GM23338 (cell line): ENCODE measurements around the gene CLEC4G. TPM values are rescaled to one million over a fixed set of nuclear protein-coding genes. Genes with fewer than 3 reads are reported as not detected.

ENCODE experiments used
- ATAC-seq: fragments of 200-7000 bp; cut with Tn5 transposase; 3 replicates; pipeline ENCODE4 v1.9.1; 2020
- DNase-seq: peaks from one replicate; pipeline ENCODE4 v3.0.0-alpha.2; 2015; ENCODE audit warnings: low spot score
- H2AFZ ChIP-seq: fragments of 200-600 bp; sonication (generic); 2 replicates; pipeline ENCODE4 v1.8.0; 2016; ENCODE audit warnings: antibody characterized with exemption, mild to moderate bottlenecking, moderate library complexity
- H3F3A ChIP-seq: fragments of 200-600 bp; sonication (generic); replicated peaks from 2 replicates; pipeline ENCODE4 v1.8.0; 2017; ENCODE audit warnings: antibody characterized with exemption, mixed run types, low read depth
- H3K27ac ChIP-seq: fragments of 200-600 bp; sonication (generic); 2 replicates; pipeline ENCODE4 v1.6.1; 2016; ENCODE audit warnings: low read depth
- H3K27me3 ChIP-seq: fragments of 200-600 bp; sonication (generic); 2 replicates; pipeline ENCODE4 v1.8.0; 2016; ENCODE audit warnings: mild to moderate bottlenecking, mixed run types, moderate library complexity; ENCODE audit not compliant: insufficient read depth
- H3K36me3 ChIP-seq: fragments of 200-600 bp; sonication (generic); 2 replicates; pipeline ENCODE4 v1.8.0; 2016; ENCODE audit warnings: mild to moderate bottlenecking; ENCODE audit not compliant: insufficient read depth
- H3K4me1 ChIP-seq: fragments of 200-600 bp; sonication (generic); 2 replicates; pipeline ENCODE4 v1.8.0; 2016; ENCODE audit warnings: mild to moderate bottlenecking, moderate library complexity; ENCODE audit not compliant: insufficient read depth
- H3K4me2 ChIP-seq: fragments of 200-600 bp; sonication (generic); 2 replicates; pipeline ENCODE4 v1.7.1; 2017; ENCODE audit warnings: mixed run types
- H3K4me3 ChIP-seq: fragments of 200-600 bp; sonication (generic); 2 replicates; pipeline ENCODE4 v1.6.1; 2016; ENCODE audit warnings: mixed run types
- H3K79me2 ChIP-seq: fragments of 200-600 bp; sonication (generic); replicated peaks from 2 replicates; pipeline ENCODE4 v1.8.0; 2017; ENCODE audit warnings: mild to moderate bottlenecking; ENCODE audit not compliant: insufficient read depth
- H3K9me2 ChIP-seq: fragments of 200-600 bp; sonication (generic); 2 replicates; pipeline ENCODE4 v1.8.0; 2017; ENCODE audit not compliant: insufficient read depth
- H4K20me1 ChIP-seq: fragments of 200-600 bp; sonication (generic); replicated peaks from 2 replicates; pipeline ENCODE4 v1.8.0; 2017; ENCODE audit warnings: mild to moderate bottlenecking; ENCODE audit not compliant: insufficient read depth
- H3K27ac Mint-ChIP-seq: 2 replicates; pipeline ENCODE4 v1.8.0; 2020; ENCODE audit warnings: inconsistent platforms, mild to moderate bottlenecking, moderate library complexity, mixed read lengths
- H3K27me3 Mint-ChIP-seq: 3 replicates; pipeline ENCODE4 v1.8.0; 2022; ENCODE audit warnings: low read depth, mild to moderate bottlenecking, moderate library complexity, mixed read lengths, inconsistent platforms; ENCODE audit not compliant: insufficient read depth, poor library complexity
- H3K36me3 Mint-ChIP-seq: 3 replicates; pipeline ENCODE4 v1.8.0; 2021; ENCODE audit warnings: low read depth, mild to moderate bottlenecking, inconsistent platforms, moderate library complexity, mixed read lengths
- H3K4me1 Mint-ChIP-seq: 3 replicates; pipeline ENCODE4 v1.8.0; 2020; ENCODE audit warnings: mild to moderate bottlenecking, inconsistent platforms, mixed read lengths
- H3K4me3 Mint-ChIP-seq: 3 replicates; pipeline ENCODE4 v1.8.0; 2021; ENCODE audit warnings: moderate library complexity, mild to moderate bottlenecking, inconsistent platforms, mixed read lengths
- H3K9me3 Mint-ChIP-seq: 3 replicates; pipeline ENCODE4 v1.8.0; 2020; ENCODE audit warnings: moderate library complexity, mild to moderate bottlenecking, inconsistent platforms, mixed read lengths
- CREB1 ChIP-seq: fragments of 250-450 bp; sonication (Bioruptor Pico); IDR thresholded peaks from 2 replicates; pipeline ENCODE4 v1.5.0; 2020; ENCODE audit warnings: low read depth, mild to moderate bottlenecking, moderate library complexity
- ETS1 ChIP-seq: IDR thresholded peaks from 2 replicates; pipeline ENCODE4 v1.6.1; 2016; ENCODE audit warnings: antibody characterized with exemption
- EZH2 ChIP-seq: fragments of 200-600 bp; sonication (generic); IDR thresholded peaks from one replicate; pipeline ENCODE4 v1.8.0; 2017; ENCODE audit warnings: antibody characterized with exemption, mild to moderate bottlenecking, low read depth; ENCODE audit not compliant: unreplicated experiment
- EZH2phosphoT487 ChIP-seq: fragments of 200-600 bp; sonication (generic); IDR thresholded peaks from one replicate; pipeline ENCODE4 v1.8.1; 2018; ENCODE audit warnings: antibody characterized with exemption; ENCODE audit not compliant: unreplicated experiment
- NANOG ChIP-seq: IDR thresholded peaks from 2 replicates; pipeline ENCODE4 v1.6.1; 2016; ENCODE audit warnings: antibody characterized with exemption, borderline replicate concordance
- POLR2AphosphoS5 ChIP-seq: IDR thresholded peaks from 2 replicates; pipeline ENCODE4 v1.6.1; 2016; ENCODE audit warnings: antibody characterized with exemption, low read depth
- STAT1 ChIP-seq: IDR thresholded peaks from one replicate; pipeline ENCODE4 v1.6.1; 2016; ENCODE audit warnings: antibody characterized with exemption; ENCODE audit not compliant: unreplicated experiment
- ZNF114 ChIP-seq: fragments of 250-450 bp; sonication (Bioruptor Pico); IDR thresholded peaks from 2 replicates; pipeline ENCODE4 v1.5.0; 2020; ENCODE audit warnings: mild to moderate bottlenecking, moderate library complexity
- ZNF331 ChIP-seq: fragments of 250-450 bp; sonication (Bioruptor Pico); IDR thresholded peaks from 2 replicates; pipeline ENCODE4 v1.5.0; 2020; ENCODE audit warnings: low read depth, mild to moderate bottlenecking, moderate library complexity
- polyA plus RNA-seq: library from polyadenylated mRNA; unstranded; fragments of >200 nt; fragmentation: Nextera tagmentation; extraction: Ambion mirVana; gene quantifications from 2 replicates; pipeline ENCODE4 v1.2.1, GENCODE V29; 2016
- total RNA-seq: library from RNA; depleted of rRNA; stranded (reverse); fragments of >200 nt; shearing (Covaris generic); gene quantifications from 2 replicates; pipeline ENCODE4 v1.2.3, GENCODE V29; 2014
- TF ChIP-seq, protein P1 (sequence below): fragments of 250-450 bp; sonication (Bioruptor Pico); IDR thresholded peaks from 2 replicates; pipeline ENCODE4 v1.5.0; 2020; ENCODE audit warnings: mild to moderate bottlenecking, moderate library complexity
- TF ChIP-seq, protein P2 (sequence below), 2 experiments: fragments of 200-600 bp in 1 of 2; sonication (generic) in 1 of 2; conservative IDR thresholded peaks; 2 replicates each; pipeline versions ENCODE4 v1.5.1 to v1.6.1; 2016 to 2017; ENCODE audit warnings: antibody characterized with exemption in 2 of 2, low read depth in 2 of 2, mild to moderate bottlenecking in 2 of 2, moderate library complexity in 1 of 2

CLEC4G gene
- total and polyA plus RNA-seq, 2 experiments from 2014 or later: 0.52 to 0.65 TPM

DNA sequence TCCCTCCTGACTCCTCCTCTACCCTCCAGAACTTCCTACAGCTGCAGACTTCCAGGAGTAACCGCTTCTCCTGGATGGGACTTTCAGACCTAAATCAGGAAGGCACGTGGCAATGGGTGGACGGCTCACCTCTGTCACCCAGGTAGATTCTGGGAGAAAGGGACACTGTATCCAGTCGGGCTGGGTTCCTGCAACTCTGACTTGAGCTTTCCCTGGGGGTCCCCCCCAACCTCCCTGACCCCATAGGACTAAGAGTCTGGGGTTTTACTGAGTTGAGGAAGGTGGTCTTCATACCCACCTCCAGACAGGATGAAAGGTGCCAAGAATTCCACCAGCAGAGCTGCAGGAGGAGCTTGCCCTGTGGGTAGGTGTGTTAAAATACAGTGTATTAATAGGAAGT, 35.6 kb upstream of the CLEC4G start:
- Mint-ChIP-seq H3K4me1 (peaks cover 12% of the 10 kb centered on the region), H3K4me3 (no peak overlapping the region), H3K27me3 (peaks cover 19% of the 10 kb centered on the region), H3K36me3 (peaks cover 4% of the 10 kb centered on the region; the same call in 2 of the 3 replicates), H3K9me3 (peaks cover 7% of the 10 kb centered on the region), H3K27ac (no peak overlapping the region)
- ATAC-seq (no peak), DNase-seq (no peak)
- no peak overlapping the region for H2AFZ ChIP-seq
- H3K27ac ChIP-seq: no peak overlapping the region
- H3K4me2 ChIP-seq: no peak overlapping the region
- H3K9me2 ChIP-seq: no peaks in the 10 kb centered on the region
- no peaks in the 10 kb centered on the region for H4K20me1 ChIP-seq
- no peaks in the 10 kb centered on the region for H3K79me2 ChIP-seq
- no peaks in the 10 kb centered on the region for H3F3A ChIP-seq
- H3K36me3 ChIP-seq: no peaks in the 10 kb centered on the region
- H3K4me3 ChIP-seq: no peak overlapping the region
- TF ChIP-seq STAT1 (no peak), CREB1 (CRISPR knock-in tag) (no peak), ZNF331 (no peak), EZH2phosphoT487 (no peak), ETS1 (no peak), ZNF114 (CRISPR knock-in tag) (no peak), POLR2AphosphoS5 (no peak), EZH2 (no peak), NANOG (no peak)
- TF ChIP-seq, protein P1, sequence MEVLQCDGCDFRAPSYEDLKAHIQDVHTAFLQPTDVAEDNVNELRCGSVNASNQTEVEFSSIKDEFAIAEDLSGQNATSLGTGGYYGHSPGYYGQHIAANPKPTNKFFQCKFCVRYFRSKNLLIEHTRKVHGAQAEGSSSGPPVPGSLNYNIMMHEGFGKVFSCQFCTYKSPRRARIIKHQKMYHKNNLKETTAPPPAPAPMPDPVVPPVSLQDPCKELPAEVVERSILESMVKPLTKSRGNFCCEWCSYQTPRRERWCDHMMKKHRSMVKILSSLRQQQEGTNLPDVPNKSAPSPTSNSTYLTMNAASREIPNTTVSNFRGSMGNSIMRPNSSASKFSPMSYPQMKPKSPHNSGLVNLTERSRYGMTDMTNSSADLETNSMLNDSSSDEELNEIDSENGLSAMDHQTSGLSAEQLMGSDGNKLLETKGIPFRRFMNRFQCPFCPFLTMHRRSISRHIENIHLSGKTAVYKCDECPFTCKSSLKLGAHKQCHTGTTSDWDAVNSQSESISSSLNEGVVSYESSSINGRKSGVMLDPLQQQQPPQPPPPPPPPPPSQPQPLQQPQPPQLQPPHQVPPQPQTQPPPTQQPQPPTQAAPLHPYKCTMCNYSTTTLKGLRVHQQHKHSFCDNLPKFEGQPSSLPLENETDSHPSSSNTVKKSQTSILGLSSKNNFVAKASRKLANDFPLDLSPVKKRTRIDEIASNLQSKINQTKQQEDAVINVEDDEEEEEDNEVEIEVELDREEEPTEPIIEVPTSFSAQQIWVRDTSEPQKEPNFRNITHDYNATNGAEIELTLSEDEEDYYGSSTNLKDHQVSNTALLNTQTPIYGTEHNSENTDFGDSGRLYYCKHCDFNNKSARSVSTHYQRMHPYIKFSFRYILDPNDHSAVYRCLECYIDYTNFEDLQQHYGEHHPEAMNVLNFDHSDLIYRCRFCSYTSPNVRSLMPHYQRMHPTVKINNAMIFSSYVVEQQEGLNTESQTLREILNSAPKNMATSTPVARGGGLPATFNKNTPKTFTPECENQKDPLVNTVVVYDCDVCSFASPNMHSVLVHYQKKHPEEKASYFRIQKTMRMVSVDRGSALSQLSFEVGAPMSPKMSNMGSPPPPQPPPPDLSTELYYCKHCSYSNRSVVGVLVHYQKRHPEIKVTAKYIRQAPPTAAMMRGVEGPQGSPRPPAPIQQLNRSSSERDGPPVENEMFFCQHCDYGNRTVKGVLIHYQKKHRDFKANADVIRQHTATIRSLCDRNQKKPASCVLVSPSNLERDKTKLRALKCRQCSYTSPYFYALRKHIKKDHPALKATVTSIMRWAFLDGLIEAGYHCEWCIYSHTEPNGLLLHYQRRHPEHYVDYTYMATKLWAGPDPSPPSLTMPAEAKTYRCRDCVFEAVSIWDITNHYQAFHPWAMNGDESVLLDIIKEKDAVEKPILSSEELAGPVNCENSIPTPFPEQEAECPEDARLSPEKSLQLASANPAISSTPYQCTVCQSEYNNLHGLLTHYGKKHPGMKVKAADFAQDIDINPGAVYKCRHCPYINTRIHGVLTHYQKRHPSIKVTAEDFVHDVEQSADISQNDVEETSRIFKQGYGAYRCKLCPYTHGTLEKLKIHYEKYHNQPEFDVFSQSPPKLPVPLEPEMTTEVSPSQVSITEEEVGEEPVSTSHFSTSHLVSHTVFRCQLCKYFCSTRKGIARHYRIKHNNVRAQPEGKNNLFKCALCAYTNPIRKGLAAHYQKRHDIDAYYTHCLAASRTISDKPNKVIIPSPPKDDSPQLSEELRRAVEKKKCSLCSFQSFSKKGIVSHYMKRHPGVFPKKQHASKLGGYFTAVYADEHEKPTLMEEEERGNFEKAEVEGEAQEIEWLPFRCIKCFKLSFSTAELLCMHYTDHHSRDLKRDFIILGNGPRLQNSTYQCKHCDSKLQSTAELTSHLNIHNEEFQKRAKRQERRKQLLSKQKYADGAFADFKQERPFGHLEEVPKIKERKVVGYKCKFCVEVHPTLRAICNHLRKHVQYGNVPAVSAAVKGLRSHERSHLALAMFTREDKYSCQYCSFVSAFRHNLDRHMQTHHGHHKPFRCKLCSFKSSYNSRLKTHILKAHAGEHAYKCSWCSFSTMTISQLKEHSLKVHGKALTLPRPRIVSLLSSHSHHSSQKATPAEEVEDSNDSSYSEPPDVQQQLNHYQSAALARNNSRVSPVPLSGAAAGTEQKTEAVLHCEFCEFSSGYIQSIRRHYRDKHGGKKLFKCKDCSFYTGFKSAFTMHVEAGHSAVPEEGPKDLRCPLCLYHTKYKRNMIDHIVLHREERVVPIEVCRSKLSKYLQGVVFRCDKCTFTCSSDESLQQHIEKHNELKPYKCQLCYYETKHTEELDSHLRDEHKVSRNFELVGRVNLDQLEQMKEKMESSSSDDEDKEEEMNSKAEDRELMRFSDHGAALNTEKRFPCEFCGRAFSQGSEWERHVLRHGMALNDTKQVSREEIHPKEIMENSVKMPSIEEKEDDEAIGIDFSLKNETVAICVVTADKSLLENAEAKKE (CRISPR knock-in tag): no peak
- TF ChIP-seq, protein P2, sequence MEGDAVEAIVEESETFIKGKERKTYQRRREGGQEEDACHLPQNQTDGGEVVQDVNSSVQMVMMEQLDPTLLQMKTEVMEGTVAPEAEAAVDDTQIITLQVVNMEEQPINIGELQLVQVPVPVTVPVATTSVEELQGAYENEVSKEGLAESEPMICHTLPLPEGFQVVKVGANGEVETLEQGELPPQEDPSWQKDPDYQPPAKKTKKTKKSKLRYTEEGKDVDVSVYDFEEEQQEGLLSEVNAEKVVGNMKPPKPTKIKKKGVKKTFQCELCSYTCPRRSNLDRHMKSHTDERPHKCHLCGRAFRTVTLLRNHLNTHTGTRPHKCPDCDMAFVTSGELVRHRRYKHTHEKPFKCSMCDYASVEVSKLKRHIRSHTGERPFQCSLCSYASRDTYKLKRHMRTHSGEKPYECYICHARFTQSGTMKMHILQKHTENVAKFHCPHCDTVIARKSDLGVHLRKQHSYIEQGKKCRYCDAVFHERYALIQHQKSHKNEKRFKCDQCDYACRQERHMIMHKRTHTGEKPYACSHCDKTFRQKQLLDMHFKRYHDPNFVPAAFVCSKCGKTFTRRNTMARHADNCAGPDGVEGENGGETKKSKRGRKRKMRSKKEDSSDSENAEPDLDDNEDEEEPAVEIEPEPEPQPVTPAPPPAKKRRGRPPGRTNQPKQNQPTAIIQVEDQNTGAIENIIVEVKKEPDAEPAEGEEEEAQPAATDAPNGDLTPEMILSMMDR (conservative IDR thresholded peaks at IDR 0.05; ENCODE audit: low read depth in 2 of 2): no peak
- no peaks in the 10 kb centered on the region; the same call in 1 of the 2 replicates for H3K4me1 ChIP-seq
- no peaks in the 10 kb centered on the region for H3K27me3 ChIP-seq
